ENCODE data around the gene SNAP23.

Gene SNAP23

DNA sequence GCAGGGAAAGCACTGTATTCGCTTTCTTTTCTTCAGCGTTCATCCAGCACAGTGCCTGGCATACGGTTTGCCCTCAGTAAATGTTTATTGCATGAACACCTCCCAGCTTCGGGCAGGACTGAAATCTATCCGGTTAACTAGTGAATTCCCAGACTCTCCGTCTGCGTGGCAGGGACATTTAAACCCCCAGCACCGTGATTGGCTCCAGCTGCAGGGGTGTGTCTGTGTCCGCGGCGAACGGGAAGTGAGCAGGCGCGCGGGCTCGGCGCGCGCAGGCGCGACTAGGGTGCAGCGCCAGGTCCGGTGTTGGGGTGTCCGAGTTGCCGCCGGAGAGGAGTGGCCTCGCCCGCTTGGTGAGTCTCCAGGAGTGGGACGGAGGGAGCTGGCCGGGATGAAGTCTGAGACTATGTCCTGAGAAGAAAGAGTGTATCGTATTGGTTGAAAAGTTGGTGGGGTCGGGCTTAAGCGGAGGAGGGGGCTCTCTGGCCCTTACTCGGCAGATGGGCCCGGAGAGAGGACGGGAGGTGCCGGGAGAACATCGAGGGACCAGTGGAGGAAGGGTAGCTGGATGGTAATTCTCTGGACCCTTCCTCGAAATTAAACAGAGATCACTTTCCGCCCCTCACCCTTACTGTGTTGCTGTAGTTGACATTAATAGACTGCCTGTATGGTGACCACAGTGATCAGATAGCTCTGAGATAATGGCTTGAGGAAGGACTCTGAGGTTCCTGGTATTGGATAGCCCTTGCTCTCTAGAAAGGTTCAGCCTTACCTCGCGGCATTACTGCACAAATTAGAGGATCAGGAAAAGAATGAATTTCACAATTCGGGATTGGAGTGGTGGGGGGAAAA is at the start of gene SNAP23:
Gene SNAP23, plus strand, starts transcription at position 274 of the 852 bp plus-strand sequence. CDS start 16,213 bp downstream, outside the sequence.
- DNase-seq: peak; percentile 78 to 86

DNA sequence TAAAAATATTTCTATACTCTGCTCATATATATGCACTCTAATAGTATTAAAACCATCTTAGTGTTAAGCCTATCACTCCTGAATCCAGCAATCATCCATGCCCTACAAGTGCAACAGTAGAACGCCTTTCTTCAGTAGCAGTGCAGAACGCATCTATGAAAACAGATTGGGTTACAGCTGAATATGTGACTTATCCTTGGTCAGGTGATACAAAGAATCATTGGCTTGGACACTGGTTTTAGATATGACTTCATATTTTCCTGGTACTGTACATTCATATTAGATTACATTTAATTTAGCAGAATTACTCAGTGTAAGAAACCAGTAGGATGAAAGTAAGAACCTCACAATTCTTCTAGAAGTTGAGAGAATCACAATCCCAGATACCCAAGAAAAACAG is 47.8 kb upstream of the SNAP23 start:
- no peak for DNase-seq

DNA sequence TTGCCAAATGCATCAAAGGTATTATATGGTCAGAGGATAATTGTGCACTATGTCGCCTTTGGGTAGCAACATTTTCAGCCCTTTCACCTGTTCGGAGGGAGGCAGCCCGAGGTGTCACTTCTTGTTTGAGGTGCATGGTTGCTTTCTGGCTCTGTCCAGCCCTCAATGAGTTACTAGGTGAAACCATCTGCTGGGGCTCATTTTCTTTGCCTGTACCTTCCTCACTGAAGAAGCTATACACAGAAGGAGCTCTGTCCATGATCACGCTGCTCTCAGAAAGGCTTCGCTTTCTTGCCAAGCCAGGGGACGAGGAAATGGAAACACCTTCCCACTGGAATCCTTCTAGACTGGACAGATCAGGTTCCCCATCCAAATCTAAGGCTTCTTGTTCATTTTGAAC is 47.2 kb upstream of the SNAP23 start:
- DNase-seq: no peak

DNA sequence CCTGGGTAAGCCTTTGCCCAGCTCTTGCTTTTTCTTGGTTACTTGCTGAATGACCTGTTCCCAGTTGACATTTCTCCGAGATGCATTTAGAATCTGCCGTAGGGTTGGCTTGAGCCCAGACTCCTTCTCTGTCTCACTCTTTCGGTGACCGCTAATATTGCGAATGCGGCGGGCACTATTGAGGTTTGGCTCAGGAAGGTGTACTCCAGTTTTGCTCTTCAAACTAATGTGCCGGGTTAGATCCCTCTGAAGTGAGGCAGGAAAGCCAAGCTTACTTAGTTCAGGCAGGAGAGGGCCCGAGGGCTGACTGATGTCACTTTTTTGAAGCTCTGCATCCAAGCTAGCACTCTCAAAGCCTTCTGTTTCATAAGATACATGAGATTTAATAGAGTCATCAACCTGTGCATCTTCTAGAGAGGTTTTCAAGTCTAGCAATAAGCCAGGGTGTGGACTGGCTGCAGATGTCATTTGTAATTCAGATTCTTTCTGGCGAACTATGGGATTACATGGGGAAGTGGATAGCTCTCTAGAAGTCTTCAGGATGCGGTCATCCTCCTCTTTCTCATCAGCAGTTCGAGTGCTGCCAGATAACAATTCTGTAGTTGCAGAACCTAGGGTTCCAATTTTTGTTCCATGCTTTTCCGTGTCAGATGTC is 45.5 kb upstream of the SNAP23 start:
- no peak for DNase-seq

DNA sequence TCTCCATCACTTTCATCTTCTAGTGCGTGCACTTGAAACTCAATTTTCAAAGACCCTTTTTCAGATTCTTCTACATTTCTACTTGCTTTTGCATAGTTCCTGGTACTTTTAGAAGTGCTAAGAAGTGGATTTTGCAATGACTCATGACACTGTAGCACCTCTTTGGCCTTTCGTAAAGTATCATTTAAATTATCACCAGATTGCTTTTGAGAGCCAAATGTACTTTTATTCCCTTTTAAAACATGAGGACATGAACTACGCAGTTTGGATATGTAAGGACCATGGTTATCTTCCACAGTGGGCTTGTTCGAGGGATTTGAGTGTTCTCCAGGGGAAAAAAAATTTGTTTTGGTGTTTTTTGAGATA is 45.0 kb upstream of the SNAP23 start:
- no peak for DNase-seq

DNA sequence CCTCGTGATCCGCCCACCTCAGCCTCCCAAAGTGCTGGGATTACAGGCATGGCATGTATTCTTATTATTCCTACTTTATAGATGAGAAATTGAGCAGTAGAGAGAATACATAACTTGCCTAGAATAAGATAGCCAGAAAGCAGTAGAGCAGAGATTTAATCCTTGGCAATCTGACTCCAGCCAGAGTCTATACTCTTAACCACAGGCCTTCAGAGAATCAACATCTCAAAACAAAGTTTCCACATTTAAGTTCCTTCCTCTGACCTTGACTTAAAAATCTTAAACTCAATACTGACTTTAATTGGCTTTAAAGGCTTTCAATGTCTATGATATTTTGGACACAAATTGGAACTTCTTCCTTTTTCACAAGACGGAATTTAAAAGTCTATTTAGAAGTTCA is 41.6 kb upstream of the SNAP23 start:
- DNase-seq: no peak

DNA sequence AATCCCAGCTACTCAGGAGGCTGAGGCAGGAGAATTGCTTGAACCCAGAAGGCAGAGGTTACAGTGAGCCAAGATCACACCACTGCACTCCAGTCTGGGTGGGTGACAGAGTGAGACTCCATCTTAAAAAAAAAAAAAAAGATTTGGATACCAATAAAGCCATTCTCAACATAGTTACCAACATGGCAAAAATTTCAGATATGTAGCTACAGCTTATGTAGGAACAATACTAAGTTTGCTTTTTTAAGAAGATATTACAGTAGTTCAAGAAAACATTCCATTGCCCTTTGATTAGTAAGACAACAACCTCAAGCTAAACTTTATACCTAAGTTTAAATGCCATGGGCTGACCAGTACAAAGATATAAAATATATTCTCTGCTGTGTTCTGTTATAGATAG is 38.9 kb upstream of the SNAP23 start:
- no peak for DNase-seq

DNA sequence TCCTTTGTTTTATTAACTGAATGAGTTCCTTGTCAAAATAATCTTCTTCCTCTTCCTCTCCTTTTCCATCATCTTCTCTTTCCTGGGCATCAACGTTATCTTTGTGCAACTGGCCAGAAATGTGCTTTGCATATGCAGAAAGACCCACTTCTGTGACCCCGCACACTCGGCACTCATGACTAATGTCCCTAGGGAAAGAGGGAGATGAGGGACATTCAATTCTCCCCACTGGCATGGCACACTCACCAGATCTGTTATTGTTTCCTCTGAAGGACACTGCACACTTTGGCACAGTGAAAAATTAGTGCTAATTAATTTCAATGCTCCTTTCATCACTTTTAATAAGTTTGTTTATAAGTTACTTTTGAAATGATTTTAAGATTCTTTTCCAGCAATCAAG is 38.5 kb upstream of the SNAP23 start:
- no peak for DNase-seq

DNA sequence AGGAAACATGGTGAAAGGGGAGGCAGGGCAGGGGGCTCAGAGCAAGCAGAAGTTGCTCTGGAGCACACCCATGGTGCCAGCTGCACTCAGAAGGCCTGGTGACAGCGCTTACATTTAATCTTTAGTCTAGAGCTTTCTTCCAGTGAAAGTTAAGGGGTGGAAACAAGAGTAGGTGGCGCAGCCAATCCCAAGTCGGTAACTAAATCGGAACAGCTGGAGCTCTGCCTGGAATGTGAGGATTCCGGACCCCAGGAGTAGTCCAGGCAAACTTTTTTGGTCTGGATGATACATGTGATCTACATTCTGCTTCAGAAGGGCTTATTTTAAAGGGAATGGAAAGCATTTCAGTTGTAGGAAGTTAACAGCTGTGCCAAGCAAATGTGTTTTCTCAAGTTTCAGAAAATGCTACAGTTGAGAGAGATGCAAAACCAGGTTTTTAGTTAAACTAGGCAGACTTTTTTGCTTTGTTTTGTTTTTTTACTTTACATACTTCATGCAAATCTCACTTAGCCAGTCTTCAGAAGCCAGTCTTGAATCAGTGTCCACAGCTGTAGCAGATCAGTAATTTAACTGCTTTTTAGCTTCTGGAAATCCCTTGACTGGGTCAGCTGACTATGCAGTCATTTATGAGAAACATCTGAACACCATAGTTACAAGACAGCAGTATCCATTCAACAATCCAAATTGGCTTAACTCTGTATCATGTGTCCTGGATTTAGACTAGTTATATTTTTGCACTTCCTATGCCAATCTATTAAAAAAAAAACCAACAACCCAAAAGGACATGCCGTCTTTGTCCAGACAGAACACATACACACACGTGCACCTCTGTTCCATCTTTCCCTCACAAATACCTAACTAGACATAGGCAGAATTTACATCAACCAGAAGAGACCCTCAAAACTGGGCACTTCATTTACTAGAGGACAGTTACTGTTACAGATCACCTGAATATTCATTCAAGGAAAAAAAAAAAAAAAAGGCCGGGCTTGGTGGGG is 37.7 kb upstream of the SNAP23 start:
- DNase-seq: no peak

DNA sequence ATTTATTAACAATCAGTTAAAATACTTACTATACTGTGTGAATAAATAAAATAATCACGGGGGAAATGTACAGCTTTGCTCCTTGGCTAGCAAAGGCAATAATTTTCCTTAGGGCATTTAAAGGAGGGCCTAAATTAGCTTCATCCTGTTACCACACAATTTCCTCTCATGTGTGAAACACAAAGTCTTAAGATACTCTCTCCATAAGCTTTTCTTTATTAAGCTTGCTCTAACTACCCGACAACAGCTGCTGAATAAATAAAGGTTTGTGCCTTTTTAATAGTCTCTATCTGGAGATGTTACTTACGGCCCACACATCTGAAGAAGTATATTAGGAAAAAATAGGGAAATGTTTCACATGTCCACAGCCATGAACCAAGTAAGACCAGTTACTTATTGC is 34.2 kb upstream of the SNAP23 start:
- DNase-seq: no peak

DNA sequence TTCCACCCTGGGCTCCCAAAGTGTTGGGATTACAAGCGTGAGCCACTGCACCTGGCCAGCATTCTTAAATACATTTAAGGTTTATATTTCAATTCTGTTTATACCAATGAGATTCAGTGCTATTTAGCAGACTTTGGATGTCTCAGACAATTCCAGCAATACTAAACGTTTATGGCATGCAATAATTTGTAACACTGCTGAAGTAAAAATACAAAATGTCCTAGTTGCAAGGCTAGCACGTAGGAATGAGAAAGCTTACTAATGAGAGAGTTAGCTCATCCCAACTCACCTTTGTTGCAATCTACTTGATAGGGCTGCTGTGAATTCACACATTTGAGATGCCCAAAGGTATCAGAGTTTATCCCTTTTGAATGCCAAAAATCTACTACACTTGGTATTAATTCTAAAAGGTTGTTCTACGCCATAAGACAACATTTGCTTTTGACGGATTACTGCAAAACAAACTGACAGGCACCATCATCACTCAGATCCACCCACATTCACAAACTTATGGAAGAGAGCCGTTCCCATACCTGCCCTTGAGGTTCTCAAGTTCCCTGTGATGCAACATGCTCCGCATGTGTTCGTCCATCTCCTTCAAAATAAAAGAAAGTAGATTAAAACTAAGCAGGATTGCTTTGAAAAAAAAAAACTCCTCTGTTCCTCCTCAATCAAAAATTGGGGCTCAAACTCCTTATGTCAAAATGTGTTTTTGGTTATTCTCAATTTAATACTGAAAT is 29.7 kb upstream of the SNAP23 start:
- no peak for DNase-seq

DNA sequence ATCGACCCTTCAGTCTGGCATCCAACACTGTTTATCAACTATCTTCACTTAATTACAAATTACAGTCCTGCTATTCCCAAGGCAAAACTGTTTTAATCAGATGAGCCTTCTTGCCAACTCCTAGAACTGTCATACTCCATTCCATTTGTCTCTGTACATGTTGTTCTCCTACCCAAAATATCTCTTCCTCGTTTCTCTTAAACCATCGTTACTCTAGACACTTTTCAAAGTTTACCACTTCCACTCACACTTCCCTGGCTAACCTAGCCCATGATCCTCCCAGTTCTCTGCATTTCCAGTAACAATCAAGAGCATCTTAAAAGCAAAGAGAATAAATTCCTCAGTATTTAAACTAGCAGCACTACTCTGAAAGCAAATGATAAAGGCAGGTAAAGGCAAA is 24.4 kb upstream of the SNAP23 start:
- no peak for DNase-seq

DNA sequence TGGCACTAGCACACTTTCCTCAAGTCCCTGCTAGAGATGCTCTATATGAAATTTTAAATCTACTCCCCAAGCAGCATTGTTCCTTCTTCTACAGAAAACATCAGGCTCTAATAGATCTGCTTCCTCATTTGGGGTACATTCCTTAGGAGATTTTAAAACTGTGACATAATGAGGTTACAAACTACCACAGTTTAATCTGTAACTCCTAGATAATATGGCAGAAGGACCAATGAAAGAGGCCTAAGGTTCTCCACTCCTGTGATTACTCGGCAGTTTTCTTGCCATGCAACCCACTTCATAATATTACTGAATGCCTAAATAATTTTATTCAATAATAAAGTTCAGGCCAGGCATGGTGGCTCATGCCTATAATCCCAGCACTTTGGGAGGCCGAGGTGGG is 20.6 kb upstream of the SNAP23 start:
- DNase-seq: no peak

DNA sequence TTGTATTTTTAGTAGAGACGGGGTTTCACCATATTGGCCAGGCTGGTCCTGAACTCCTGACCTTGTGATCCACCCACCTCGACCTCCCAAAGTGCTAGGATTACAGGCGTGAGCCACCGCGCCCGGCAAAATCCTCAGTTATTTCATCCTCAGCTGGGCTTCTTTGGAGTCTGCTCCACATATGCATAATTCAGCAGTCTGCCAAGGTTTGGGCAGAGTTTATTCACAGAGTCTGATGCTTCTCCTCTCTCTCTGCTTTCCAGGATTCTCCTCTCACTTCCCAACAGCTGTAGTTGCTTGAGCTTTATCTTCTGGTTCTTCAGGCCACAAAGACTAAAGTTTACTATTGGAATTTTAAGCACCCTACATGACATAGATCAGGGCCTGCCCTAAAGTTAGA is 12.7 kb upstream of the SNAP23 start:
- DNase-seq: no peak

DNA sequence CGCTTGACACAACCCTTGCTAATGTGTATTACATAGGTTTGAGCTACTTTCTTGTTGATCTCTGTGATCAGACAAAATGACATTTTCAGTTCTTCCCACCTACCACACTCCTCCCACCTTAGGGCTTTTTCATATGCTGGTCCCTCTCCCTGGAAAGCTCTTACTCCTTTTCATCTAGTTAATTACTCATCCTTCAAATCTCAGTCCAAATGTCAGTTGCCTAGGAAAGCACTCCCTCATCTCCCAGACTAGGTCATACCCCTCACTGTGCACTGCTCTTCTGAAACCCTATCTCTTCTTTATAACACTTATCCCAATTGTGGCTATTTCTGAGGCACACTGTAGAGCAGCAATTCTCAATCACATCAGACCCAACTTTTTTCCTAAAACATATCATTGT is 11.8 kb upstream of the SNAP23 start:
- no peak for DNase-seq

DNA sequence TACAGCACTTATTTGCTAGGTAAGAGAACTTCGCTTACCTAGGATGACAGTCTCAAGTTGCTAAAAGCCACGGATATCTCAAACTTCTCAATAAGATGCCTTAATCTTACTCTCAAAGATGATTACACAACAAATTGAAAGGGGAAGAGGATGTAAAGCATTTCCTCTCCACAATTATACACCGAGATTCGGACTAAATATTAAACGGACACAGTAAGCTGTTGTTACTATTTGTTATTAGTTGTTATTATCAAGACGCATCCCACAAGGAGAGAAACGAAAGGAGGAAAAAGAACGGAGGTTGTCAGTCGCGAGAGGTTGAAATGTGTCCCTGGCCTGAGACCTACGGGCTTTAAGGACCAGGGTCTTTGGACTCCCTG is 5.2 kb upstream of the SNAP23 start:
- no peak for DNase-seq

DNA sequence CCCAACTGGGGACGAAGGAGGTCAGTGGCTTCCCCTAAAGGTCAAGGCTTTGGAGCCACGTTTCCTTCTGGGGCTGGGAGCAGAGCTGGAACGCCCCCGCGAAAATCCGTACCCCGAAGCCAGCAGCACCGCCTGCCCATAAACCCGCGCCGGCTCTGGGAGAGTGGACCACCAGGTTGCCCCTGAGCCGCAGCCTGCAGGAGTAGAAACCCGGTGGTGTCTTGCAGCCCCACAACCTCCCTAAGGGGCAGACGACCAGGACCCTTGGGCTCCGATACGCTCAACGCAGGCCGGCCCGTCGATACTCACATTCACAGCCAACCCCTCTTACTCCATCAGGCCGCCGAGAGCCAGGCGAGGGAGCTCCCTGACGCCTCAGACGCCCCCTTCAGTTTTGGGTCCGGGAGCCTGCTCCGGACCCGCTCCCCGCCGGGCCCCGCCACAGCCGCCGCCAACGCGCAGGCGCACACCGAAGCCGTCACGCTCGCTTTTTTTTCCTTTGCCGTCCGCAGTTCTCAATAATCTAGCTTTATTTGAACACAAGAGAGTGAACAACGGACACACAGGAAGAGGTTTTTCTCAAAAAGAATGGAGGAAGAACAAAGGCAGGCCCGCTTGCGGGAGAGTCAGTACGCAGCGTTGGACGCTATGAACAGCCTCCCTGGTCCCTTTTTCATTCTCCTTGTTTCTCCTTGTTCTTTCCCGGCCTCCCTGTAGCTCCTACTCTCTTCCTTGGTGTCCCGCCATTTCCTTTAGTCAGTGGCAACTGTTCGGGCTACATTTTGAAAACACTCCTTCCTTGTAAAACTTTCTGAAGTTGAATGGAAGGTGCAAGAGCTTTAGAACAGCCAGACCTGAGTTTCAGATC is 4.5 kb upstream of the SNAP23 start, which contains the start of gene ZNF106:
Gene ZNF106, minus strand, starts transcription at position 471 of the 868 bp plus-strand sequence. CDS start 18,852 bp downstream, outside the sequence.
- peak; percentile 81 to 87 for DNase-seq

DNA sequence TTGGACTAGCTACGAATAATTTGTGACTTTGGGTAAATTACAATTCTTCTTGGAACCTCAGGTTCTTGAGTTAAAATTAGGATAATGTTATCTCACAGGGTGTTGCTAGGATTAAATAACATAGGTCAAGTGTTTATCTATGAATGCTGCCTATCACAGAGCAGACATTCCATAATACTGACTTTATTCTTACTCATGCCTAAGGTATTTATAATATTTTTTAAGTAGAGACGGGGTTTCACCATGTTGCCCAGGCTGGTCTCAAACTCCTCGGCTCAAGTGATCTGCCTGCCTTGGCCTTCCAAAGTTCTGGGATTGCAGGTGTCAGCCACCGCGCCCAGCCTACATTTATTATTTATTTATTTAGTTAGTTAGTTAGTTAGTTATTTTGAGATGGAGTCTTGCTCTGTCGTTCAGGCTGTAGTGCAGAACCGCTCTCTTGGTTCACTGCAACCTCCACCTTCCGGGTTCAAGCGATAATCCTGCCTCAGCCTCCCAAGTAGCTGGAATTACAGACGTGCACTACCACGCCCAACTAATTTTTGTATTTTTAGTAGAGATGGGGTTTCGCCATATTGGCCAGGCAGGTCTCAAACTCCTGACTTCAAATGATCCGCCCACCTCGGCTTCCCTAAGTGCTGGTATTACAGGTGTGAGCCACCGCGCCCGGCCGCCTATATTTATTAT is 3.8 kb upstream of the SNAP23 start:
- DNase-seq: no peak

DNA sequence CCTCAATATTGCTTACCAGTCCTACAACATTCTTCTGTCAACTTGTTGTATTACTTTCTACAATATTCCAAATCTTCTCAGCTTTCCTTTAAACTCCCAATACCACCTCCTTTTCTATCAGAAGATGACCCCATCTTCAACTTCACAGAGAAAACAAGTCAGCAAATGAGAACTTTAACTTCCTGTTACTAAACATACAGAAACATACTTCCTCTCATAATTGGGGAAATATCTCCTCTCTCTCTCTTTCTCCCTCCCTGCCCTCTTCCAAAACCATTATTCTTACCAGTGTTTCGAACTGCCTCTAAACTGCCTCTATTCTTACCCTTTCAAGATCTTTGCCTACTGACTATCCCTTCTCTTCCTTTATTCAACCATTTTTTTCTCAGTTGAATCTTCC is 1.8 kb upstream of the SNAP23 start:
- DNase-seq: no peak

DNA sequence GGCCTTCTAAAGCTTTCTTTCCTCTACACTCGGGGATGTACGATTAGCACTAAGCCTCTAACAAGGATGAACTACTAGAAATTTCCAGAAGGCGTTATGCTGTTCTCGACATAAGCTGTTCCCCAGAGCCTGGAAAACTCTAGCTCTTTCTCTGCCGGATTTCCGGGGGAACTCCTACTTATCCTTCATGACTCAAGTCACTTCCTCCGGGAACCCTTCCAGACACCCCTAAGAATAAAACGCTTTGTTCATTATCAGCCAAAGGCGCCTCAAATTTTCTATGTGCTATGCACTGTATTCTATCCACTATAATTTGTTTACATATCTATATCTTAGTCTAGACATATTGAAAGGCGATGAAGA is 455 bp upstream of the SNAP23 start:
- DNase-seq: no peak

Measured in activated CD4-positive, alpha-beta T cell treated with anti-CD3 and anti-CD28 coated beads, Interleukin-2, amount 50 U/mL, for 48 hours (primary cell).